NCI-H2081 treated with DMSO at 0.1 percent for 48 hours (cell line): ENCODE measurements around the gene FMO3.

Source experiments
- DNase-seq: peaks from one replicate; lab custom pipeline; 2025; lab: John Stamatoyannopoulos, UW

Gene FMO3

DNA sequence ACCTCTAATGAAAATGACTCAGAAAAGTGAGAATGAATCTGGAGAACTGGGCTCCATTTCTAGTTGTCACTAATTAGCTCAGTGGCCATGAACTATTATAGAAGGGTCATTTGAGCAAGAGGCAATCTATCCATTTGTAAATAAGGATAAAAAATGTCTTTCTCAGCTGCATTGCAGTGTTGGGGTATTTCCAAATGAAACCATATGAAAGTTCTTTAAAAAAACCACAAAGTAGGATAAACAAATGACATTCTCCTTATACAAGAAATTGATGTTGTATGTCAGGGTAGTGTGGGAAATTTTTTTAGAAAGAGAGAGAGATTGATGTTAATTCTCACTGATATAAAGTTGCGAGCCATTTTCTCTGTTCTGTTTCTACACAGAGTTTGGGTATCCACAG is 26.0 kb downstream of the FMO3 start:
- no peak for DNase-seq

DNA sequence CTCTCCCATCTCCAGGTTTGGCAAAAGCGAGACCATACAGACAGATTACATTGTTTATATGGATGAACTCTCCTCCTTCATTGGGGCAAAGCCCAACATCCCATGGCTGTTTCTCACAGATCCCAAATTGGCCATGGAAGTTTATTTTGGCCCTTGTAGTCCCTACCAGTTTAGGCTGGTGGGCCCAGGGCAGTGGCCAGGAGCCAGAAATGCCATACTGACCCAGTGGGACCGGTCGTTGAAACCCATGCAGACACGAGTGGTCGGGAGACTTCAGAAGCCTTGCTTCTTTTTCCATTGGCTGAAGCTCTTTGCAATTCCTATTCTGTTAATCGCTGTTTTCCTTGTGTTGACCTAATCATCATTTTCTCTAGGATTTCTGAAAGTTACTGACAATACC is 26.4 kb downstream of the FMO3 start:
- DNase-seq: no peak

GRCh38 chr1:171119648-171120047 is 28.9 kb downstream of the FMO3 start:
- DNase-seq: no peak

- no peak for DNase-seq
Measured at GRCh38 chr1:171122299-171122698, 31.6 kb downstream of the FMO3 start.

DNA sequence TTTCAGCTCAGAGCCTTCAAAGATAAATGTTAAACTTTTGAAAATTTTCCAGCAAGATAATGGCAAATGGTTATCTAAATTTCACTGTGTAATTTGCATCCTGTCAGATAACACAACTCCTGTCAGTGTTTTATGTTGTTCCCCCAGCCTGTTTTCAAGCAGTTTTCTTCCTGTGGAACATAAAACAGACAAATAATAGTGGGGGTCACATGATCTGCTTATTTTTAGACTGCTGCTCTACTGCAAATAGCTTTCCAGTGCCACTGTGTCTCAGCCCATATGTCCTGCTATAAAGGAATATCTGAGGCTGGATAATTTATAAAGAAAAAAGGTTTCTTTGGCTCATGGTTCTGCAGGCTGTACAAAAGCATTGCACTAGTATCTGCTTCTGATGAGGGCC is 32.2 kb downstream of the FMO3 start:
- DNase-seq: no peak

GRCh38 chr1:171126504-171126903 is 35.8 kb downstream of the FMO3 start:
- DNase-seq: no peak

- no peak for DNase-seq
Measured at GRCh38 chr1:171127099-171127498, 36.4 kb downstream of the FMO3 start.

DNA sequence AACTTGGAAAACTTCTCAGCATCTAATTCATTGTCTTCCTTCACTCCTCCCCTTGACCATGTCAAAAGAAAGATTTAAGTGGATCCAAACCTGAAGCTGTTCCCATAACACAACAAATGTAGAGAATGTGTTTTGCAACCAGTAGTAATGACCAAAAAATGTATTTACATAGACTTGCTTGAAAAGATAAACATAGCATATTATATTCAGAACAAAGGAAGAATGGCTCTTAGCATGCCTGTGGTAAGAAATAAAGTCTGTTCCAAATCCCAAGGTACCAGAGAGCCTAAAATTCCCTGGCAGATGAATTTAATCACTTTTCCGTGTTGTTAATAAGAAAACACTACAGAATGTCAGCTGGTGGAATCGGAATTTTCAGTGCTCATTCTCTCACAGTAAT is 36.8 kb downstream of the FMO3 start:
- no peak for DNase-seq

DNA sequence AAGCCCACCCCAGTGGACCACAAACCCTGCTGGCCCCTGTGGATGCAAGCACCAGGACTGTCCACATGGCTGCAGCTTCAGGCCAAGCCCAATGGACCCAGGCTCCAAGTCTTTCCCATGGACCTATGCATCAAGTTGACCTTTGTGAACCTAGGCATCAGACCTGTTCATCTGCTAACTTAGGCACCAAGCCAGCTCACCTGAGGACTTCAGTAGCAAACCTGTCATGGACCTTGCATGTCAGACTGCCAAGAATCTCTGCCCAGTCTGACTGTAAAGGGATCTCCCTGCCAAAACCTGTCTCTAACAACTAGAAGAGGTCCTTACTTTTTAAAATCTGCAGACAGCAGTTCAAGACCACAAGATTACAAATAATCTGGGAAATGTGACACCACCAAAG is 37.8 kb downstream of the FMO3 start:
- DNase-seq: no peak

GRCh38 chr1:171134204-171134923 is 43.7 kb downstream of the FMO3 start:
- DNase-seq: no peak

DNA sequence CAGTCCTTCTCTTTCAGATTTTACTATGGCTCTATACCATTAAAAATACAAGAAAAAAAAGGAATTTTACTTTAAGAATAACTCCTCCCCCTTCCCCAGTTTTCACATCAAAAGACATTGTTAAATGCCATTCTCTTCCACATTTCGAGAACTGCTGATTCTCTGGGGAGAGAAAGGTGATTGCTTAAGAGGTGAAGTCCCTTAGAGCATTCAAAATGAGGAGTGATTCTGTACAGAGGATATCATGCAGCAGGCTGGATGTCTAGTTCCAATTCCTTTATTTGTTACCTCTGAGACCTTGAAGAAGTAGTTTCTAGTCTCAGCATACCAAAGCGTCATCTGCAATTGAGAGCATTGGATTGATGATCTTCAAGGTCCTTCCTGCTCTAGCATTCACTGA is 46.9 kb downstream of the FMO3 start:
- no peak for DNase-seq

- no peak for DNase-seq
Measured at GRCh38 chr1:171138980-171139379, 48.3 kb downstream of the FMO3 start.

GRCh38 chr1:171139890-171140289 is 49.2 kb downstream of the FMO3 start:
- no peak for DNase-seq

DNA sequence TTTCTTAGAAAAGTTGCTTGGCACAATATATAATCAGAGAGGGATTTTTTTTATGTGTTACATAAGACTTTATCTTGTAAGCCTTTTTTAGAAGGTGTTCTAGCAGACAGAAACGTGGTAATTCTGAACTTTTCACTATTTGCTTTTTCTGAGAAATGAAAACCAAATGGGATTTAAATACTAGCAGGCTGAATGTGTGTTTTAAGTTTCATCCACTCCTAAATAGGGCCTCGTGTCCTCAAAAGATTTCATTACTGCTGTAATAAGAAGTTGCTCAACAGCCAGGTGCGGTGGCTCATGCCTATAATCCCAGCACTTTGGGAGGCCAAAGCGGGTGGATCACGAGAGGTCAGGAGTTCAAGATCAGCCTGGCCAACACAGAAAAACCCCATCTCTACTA is 49.7 kb downstream of the FMO3 start:
- DNase-seq: no peak

DNA sequence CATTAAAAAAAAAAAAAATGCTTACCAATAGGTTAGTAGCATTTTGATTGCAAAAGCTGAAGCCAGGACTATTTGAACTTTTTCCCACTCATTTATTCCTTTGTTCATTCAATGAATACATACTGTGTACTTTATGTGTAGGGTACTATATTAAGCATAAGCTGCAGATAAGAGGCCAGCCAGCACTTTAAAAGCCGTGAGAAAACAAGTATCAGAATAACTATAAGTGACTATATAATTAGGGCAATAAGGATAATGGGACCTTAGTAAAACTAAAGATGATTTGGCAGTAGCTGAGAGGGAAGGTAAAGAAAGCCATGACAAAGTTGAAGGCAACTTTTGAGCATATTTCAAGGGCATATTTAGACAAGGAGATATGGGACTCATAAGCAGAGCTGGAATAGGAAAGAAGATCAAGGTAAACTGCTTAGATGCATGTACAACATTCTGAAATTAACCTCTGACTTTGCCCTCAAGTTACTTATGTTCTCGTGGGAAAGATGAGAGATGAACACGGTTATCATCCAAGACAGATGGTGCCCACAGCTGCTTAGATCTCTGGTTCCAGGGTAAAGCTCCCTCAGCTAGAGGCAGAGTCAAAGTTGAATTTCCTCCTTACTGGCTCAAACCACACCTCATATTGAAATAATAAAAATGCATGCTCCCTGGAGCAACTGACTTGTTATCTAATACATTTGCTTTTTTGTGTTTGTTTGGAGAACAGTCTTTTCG is 50.4 kb downstream of the FMO3 start:
- DNase-seq: no peak

DNA sequence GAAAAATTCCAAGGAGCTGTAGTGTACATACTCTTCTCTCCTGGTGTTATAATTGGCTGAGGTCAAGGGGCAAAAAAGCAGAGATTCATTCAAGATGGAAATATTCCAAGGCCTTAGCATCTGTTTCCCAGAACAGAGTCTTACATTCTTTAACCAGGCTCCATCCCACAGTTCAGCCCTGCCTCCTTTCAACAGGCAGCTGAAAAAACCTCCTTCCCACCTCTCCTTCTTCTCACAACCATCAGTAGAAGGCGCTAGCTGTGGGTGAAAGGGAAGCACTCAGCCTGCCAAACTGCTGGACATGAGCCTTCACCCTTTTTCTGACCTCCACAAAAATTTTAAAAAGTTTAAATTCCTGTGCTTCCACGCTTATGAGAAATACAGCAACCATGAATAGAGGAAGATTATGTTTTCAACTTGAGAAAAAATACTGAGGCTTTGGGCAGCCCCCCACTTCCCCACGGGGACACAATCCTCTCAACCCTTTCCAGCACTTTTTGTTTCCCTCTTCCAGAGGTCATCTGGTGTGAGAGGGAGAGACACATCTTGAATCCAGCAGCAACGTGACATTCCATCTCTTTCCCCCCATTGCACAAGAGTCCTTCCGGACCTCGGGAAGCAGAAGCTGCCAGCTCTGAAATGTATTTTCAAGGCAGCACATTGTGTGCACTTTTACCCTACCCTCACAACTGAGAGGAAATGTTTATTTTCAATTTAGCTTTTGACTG is 51.1 kb downstream of the FMO3 start:
- no peak for DNase-seq

DNA sequence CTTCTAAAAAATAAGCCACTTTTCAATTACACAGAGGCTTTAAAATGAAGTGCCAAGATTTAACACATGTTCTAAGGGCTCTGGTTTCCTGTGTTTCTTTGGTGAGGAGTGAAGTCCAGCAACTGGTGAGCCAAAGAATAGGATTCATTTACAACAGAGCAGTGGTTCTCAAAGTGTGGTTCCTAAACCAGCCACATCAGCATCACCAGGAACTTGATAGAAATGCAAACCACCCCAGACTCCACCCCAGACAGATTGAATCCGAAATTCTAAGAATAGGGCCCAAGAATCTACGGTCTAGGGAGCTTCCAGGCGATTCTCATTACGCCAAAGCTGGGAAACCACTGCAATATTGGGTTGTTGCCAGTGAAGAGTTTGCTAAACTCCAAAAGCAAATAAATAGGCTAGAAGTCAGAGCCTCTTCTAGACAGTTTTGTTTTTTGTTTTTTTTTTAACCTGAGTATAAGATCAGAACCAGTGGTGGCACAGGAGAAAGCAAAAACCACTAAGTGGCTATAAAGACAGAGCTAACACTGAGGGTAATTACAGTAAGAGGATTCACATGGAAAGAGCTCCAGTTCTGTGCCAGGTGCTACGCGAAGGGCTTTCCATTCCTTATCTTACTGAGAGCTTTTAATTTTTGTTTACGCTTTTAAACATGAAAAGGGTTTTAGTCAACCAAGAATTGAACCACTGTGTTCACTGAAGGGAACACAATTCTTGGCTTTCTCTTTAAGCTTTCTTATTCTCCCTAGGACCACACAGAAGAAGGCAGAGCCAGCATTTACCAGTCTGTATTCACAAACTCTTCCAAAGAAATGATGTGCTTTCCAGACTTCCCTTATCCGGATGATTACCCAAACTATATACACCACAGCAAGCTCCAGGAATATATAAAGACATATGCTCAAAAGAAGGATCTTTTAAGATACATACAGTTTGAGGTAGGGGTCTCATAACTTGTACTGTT is 52.0 kb downstream of the FMO3 start:
- DNase-seq: no peak

DNA sequence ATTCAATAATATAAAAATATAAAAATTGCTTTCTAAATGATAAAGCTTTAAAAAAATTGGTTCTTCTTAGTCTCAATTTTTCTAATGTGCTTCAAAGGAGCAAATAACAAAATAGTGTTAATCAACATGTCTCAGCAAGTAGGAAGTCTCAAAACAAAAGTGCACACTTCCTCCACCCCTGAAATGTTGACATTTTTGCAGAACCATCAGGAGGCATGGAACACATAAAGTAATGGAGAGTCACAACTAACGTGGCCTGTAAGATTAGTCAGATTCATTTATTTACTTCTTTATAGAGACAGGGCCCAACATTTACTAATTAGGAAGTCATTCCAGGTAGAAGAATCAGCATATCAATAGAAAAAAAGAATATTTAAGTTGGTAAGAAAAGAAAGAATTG is 59.5 kb downstream of the FMO3 start:
- DNase-seq: no peak

DNA sequence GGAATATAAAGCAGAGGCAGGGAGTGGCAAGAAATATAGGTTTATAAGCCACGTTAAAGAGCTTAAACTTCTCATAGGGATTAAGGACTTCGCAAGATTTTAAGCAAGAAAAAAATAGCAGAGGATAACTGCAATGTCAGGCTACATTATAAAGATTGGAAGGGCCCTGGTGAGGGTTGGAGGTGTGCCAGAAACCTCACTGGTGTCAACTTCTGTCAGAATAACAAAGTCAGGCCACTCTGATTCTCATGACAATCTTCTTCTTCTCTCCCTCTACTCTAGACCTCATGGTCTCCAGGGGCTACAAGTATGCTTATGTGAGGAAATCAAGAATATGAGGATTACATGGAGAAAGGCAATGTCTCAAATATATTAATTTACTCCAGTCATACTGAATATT is 61.8 kb downstream of the FMO3 start:
- DNase-seq: no peak

DNA sequence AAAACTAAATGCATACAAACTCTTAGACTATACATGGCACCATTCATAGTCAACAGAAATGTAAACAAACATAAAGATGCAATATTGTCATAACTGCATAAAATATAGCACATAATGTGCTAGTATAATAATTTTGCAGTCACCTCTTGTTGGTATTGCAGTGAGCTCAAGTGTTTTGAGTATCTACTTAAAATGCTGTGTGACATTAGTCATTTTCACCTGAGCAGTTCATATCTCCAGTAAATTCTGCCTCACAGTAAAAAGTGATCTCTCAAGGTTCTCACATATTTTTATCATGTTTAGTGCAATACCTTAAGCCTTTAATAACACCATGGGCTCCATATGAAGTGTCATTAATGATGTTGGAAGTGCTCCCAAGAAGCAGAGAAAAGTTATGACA is 64.8 kb downstream of the FMO3 start:
- DNase-seq: no peak

GRCh38 chr1:171158096-171158495 is 67.4 kb downstream of the FMO3 start:
- no peak for DNase-seq

GRCh38 chr1:171158551-171158950 is 67.8 kb downstream of the FMO3 start:
- no peak for DNase-seq
